Fibroblast of lung (primary cell): ENCODE measurements around the gene PSMC2.

ENCODE experiments used
- EZH2 ChIP-seq: IDR thresholded peaks from 2 replicates; pipeline ENCODE4 v1.5.1; 2012; ENCODE audit warnings: low read length, control low read depth, mild to moderate bottlenecking; ENCODE audit errors: missing control alignments
- TF ChIP-seq, protein P1 (sequence below), 2 donors: IDR thresholded peaks in 1 of 2; conservative IDR thresholded peaks in 1 of 2; 1 replicate in 1 of 2; 2 replicates in 1 of 2; pipeline ENCODE4 v1.5.1; 2011 to 2012; ENCODE audit warnings: low read length in 2 of 2, control low read depth in 1 of 2, inconsistent platforms in 1 of 2, low read depth in 1 of 2, mild to moderate bottlenecking in 1 of 2

DNA sequence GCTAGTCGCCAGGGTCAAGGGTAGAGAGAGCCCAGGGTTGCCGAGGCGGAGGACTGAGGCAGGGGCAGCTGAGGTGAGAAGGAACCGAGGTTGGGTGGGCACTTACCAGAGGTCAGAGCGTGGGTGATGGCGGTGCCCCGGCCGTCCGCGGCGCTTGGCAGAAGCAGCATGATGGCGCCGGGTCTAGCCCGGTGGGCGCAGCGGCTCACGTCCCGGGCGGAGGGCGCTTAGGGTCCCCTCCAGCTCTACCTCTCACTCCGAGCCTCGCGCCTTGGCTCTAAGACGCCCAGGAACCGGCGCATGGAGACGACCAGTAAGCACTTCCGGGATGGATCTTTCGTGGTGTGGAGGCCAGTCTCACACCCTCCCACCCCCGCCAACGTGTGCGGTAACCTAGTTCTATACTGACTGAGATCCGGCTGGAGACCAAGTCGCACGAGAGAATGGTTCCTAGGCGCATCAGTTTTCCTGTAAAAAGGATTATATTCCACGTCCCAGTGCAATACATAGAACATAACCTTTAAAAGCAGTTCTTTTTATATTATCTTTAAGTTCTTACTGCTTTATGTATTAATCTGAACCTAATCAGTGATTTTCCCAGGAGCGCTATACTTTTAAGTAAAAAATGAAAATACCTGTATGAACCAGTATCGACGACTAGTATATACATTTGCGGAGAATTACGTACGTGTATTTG is 2.8 kb upstream of the PSMC2 start, which contains the start of gene DNAJC2:
- TF ChIP-seq, protein P1, sequence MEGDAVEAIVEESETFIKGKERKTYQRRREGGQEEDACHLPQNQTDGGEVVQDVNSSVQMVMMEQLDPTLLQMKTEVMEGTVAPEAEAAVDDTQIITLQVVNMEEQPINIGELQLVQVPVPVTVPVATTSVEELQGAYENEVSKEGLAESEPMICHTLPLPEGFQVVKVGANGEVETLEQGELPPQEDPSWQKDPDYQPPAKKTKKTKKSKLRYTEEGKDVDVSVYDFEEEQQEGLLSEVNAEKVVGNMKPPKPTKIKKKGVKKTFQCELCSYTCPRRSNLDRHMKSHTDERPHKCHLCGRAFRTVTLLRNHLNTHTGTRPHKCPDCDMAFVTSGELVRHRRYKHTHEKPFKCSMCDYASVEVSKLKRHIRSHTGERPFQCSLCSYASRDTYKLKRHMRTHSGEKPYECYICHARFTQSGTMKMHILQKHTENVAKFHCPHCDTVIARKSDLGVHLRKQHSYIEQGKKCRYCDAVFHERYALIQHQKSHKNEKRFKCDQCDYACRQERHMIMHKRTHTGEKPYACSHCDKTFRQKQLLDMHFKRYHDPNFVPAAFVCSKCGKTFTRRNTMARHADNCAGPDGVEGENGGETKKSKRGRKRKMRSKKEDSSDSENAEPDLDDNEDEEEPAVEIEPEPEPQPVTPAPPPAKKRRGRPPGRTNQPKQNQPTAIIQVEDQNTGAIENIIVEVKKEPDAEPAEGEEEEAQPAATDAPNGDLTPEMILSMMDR (conservative IDR thresholded peaks at IDR 0.05 in 1 of 2, IDR thresholded peaks at IDR 0.05 in 1 of 2; ENCODE audit: low read depth in 1 of 2, low read length in 2 of 2), result no peak
- no peak for TF ChIP-seq EZH2
